Uterus (tissue), 2 donors: ENCODE results near the gene CUTC.

ENCODE experiments used
- CTCF ChIP-seq, 4 experiments: fragments of 200-600 bp in 2 of 4; fragments of 450-650 bp in 2 of 4; sonication (generic) in 2 of 4; IDR thresholded peaks; one replicate each; pipeline ENCODE4 v1.5.1; 2016 to 2019; ENCODE audit warnings: antibody characterized with exemption in 4 of 4, mild to moderate bottlenecking in 2 of 4, moderate library complexity in 1 of 4
- POLR2A ChIP-seq, 2 donors: fragments of 450-650 bp; IDR thresholded peaks; one replicate each; pipeline ENCODE4 v1.6.1; 2016; ENCODE audit warnings: antibody characterized with exemption in 2 of 2, mild to moderate bottlenecking in 1 of 2, moderate library complexity in 1 of 2

- TF ChIP-seq POLR2A (IDR thresholded peaks at IDR 0.05) = no peak
- no peak for TF ChIP-seq CTCF (IDR thresholded peaks at IDR 0.05)
Observed at GRCh38 chr10:99698504-99699080, 33.4 kb upstream of the CUTC start.
